Prostate gland (tissue), 2 donors: ENCODE measurements around the gene HPX.

Experiments
- CTCF ChIP-seq, 4 experiments: fragments of 200-600 bp in 2 of 4; fragments of 450-650 bp in 2 of 4; sonication (generic) in 2 of 4; IDR thresholded peaks; 1 replicate in 3 of 4; 2 replicates in 1 of 4; pipeline ENCODE4 v1.5.1; 2016 to 2019; ENCODE audit warnings: antibody characterized with exemption in 4 of 4, mild to moderate bottlenecking in 2 of 4, moderate library complexity in 2 of 4
- POLR2AphosphoS5 ChIP-seq: sonication (generic); formaldehyde crosslinking; IDR thresholded peaks from one replicate; pipeline ENCODE4 v1.6.1; 2017; ENCODE audit warnings: antibody characterized with exemption

- TF ChIP-seq POLR2AphosphoS5, result no peak
- TF ChIP-seq CTCF (IDR thresholded peaks at IDR 0.05), result no peak
These were observed 34.9 kb downstream of the HPX start for GRCh38 chr11:6405846-6406245.
